ENCODE data around the gene MYOF.

MYOF gene

DNA sequence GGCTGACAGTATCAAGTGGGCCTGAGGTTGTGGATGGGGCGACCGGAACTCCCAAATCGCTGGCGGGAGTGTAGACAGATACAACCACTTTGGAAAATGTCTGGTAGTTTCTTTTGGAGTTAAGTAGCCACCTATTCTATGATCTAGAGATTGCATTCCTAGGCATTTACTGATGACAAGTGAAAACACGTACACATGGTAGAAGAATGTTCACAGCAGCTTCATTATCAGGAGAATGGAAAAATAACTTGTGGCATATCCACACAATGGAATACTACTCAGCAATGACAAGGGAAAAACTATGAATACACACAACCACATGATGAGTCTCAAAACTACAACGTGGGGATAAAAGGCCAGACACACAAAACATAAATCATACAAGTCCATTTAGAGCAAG is 146.0 kb downstream of the MYOF start:
- FAIRE-seq (no peak), DNase-seq (ENCODE audit: insufficient read length, low spot score) (no peak)
- TF ChIP-seq, protein P1, sequence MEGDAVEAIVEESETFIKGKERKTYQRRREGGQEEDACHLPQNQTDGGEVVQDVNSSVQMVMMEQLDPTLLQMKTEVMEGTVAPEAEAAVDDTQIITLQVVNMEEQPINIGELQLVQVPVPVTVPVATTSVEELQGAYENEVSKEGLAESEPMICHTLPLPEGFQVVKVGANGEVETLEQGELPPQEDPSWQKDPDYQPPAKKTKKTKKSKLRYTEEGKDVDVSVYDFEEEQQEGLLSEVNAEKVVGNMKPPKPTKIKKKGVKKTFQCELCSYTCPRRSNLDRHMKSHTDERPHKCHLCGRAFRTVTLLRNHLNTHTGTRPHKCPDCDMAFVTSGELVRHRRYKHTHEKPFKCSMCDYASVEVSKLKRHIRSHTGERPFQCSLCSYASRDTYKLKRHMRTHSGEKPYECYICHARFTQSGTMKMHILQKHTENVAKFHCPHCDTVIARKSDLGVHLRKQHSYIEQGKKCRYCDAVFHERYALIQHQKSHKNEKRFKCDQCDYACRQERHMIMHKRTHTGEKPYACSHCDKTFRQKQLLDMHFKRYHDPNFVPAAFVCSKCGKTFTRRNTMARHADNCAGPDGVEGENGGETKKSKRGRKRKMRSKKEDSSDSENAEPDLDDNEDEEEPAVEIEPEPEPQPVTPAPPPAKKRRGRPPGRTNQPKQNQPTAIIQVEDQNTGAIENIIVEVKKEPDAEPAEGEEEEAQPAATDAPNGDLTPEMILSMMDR (IDR thresholded peaks at IDR 0.05; ENCODE audit: insufficient read depth, missing control alignments): no peak

DNA sequence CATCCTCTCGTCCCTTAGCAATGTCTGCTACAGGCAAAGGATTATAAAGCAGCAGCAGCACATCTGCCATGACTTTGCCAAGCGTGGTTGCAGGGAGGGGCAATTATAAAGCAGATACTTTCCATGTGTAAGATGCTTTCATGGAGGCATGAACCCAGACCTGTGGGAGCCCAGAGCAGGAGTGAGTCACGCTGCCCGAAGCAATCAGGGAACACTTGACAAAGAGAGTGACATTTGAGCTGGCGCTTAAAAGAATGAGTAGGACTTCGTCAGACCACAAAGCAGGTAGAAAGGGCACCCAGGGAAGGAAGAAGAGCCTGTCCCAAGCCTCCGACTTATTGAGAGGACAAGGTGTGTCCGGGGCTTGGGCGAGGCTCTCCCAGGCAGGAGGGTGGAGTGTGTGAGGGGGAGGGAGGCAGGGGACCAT is 147.2 kb downstream of the MYOF start:
- TF ChIP-seq, protein P1 (IDR thresholded peaks at IDR 0.05; ENCODE audit: insufficient read depth, missing control alignments): no peak
- DNase-seq (ENCODE audit: insufficient read length, low spot score) (no peak), FAIRE-seq (no peak)

DNA sequence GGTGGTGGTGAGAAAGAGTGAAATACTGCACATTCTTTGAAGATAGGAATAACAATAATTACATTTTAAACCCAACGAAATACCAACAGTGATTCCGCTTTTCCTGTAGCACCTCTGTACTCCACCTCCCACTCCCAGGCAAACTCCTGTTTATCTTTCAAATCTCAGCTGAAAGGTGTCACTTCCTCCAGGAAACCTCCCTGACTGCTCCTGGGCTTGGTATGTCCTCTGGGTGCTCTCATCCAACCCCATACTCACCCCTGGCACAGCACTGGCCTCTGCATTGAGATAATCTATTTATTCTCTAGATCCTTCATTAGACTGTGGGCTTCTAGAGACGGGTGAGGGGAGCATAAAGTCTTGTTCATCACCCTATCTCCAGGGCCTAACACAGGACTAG is 148.0 kb downstream of the MYOF start:
- TF ChIP-seq, protein P1 (IDR thresholded peaks at IDR 0.05; ENCODE audit: insufficient read depth, missing control alignments): no peak
- DNase-seq (ENCODE audit: insufficient read length, low spot score) (no peak), FAIRE-seq (no peak)

DNA sequence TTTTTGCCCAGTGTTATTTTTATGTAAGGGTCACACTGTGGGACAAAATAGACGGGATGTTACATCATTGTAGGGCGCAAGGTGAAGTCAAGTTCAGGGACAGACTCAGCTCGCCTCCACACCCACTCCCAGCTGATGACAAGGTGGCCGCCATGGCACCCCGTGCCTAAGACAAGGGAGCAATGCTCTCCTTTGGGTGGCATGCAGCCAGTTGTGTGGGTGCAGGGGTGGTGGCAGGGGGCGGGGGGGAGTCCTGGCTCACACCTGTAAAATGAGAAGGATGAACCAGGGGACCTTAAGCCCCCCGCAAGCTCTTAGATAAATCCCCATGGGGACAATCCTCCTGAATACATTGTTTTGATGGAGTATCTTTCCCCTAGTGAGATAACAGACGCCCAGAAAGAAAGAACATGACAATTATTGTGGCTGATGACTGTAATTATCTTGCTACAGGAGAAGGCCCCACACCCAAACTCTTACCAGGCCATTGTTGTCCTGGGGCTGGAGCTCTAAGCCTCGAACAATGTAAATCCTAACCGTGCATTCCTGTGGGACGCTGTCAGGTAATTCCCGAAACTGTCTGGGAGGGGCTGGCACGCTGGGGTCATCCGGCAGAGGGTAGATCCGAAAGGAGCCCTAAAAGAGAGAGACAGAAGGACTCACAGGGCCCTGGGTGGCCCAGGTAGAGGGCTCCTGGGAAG is 148.7 kb downstream of the MYOF start:
- DNase-seq (ENCODE audit: insufficient read length, low spot score) (no peak), FAIRE-seq (no peak)
- TF ChIP-seq, protein P1 (IDR thresholded peaks at IDR 0.05; ENCODE audit: insufficient read depth, missing control alignments): no peak

DNA sequence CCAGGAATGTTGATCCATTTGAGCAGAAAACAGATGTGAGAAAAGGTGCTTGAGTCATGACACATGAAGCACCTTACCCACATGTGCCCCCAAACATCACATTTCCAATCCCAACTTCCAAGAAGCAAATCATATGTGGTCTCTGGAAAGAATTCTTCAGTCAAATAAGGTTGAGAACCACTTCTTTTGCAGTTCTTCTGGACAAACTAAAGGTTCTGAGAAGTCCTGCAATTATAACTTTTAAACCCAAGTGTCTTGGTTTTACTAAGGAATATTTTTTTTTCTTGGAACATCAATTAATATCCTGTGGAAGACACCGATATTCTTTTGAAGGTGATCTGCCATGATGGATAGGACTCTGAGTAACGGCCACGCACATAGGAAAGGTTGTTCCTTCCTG is 151.3 kb downstream of the MYOF start:
- no peak for DNase-seq (ENCODE audit: insufficient read length, low spot score)
- no peak for FAIRE-seq
- TF ChIP-seq, protein P1 (IDR thresholded peaks at IDR 0.05; ENCODE audit: insufficient read depth, missing control alignments): no peak

DNA sequence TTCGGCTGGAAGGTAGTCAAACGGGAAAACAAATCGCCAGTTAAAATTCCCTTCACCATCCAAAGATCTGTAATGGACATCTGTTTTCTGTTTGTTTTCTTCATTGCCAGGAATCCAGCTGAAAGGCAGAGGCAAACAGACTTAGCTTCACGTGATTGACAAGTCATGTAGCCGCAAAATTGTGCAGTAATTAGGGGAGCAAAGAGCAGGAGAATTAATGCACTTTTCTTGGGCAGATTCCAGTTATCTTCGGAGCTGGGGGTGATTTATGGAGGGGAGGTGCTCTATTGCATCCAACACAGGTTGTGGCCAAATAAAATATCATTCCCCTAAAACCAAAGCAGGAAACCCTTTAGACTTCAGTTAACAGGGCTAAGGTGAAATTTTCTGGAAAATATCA is 162.2 kb downstream of the MYOF start:
- TF ChIP-seq, protein P1 (IDR thresholded peaks at IDR 0.05; ENCODE audit: insufficient read depth, missing control alignments): no peak
- no peak for DNase-seq (ENCODE audit: insufficient read length, low spot score)
- no peak for FAIRE-seq

DNA sequence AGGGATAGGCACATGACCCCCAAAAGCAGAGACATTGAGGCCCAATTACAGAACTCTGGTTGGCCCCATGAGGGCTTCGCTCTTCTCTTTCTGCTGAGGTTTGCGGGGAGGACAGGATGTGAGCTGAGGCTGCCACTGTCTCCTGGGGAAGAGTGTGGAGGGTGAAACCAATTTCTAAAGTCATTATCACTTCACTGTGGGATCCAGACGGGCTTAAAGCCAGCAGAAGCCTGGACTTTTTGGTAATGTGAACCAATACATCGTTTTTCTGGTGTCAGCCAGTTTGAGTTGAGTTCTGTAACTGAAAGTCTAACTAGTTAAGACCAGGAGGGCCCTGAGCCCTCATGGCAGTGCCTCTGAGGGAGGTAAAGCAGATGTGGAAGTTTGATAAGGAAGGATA is 163.0 kb downstream of the MYOF start:
- DNase-seq (ENCODE audit: insufficient read length, low spot score): no peak
- FAIRE-seq: no peak
- TF ChIP-seq, protein P1 (IDR thresholded peaks at IDR 0.05; ENCODE audit: insufficient read depth, missing control alignments): no peak

All from D721Med (cell line).